H1 (cell line): ENCODE results near the gene IGBP1. TPM values are rescaled to one million over a fixed set of nuclear protein-coding genes. Genes with fewer than 3 reads are reported as not detected.

ENCODE experiments used
- ASH2L ChIP-seq: fragments of 200-600, 300-600 bp; sonication (generic); IDR thresholded peaks from one replicate; pipeline ENCODE4 v1.7.1; 2017; ENCODE audit warnings: low read length
- CHD1 ChIP-seq: IDR thresholded peaks from 2 replicates; pipeline ENCODE4 v1.6.1; 2012; ENCODE audit warnings: low read depth, low read length, improper control_type of control experiment
- CHD7 ChIP-seq: fragments of 300-600 bp; sonication (generic); IDR thresholded peaks from 2 replicates; pipeline ENCODE4 v1.7.1; 2012; ENCODE audit warnings: low read length, moderate library complexity, mild to moderate bottlenecking, inconsistent platforms; ENCODE audit not compliant: insufficient replicate concordance
- JUND ChIP-seq: IDR thresholded peaks from 2 replicates; pipeline ENCODE4 v1.6.1; 2011; ENCODE audit warnings: mild to moderate bottlenecking, improper control_type of control experiment, low read length
- RFX5 ChIP-seq: IDR thresholded peaks from 2 replicates; pipeline ENCODE4 v1.6.1; 2011; ENCODE audit warnings: low read depth, low read length, improper control_type of control experiment, borderline replicate concordance
- TEAD4 ChIP-seq: IDR thresholded peaks from 2 replicates; pipeline ENCODE4 v1.6.1; 2012; ENCODE audit warnings: low read depth, low read length, inconsistent platforms, mixed read lengths
- polyA plus RNA-seq, 7 experiments: library from polyadenylated mRNA; depleted of rRNA in 3 of 7; stranded (reverse) in 5 of 7; unstranded in 2 of 7; fragments of >200 nt in 5 of 7; fragments of 200-250 nt in 2 of 7; gene quantifications; 1 replicate in 5 of 7; 2 replicates in 1 of 7; 4 replicates in 1 of 7; pipeline versions ENCODE4 v1.2.1 to v1.2.3, GENCODE V29; 2011 to 2013; ENCODE audit warnings: missing spikeins in 2 of 7, mixed read lengths in 2 of 7
- total RNA-seq: library from RNA; stranded (reverse); fragmentation: NEBNext Ultra II Directional; extraction: Animal tissue kit (Norgen Biotek cat#: 25700); gene quantifications from 2 replicates; pipeline ENCODE4 v1.2.1, GENCODE V29; 2021
- TF ChIP-seq, protein P1 (sequence below): IDR thresholded peaks from 2 replicates; pipeline ENCODE4 v1.6.1; 2012; ENCODE audit warnings: inconsistent platforms
- TF ChIP-seq, protein P2 (sequence below), 3 experiments: IDR thresholded peaks; 1 replicate in 2 of 3; 2 replicates in 1 of 3; pipeline versions ENCODE4 v1.5.1 to v1.6.1; 2011; ENCODE audit warnings: low read length in 3 of 3, mild to moderate bottlenecking in 3 of 3, inconsistent platforms in 2 of 3, low read depth in 1 of 3, moderate library complexity in 1 of 3; ENCODE audit not compliant: insufficient read depth in 1 of 3; ENCODE audit errors: control extremely low read depth in 1 of 3

Gene IGBP1
- total and polyA plus RNA-seq, 2 of the 8 experiments (the other 6 are each of a cell fraction or from before 2014, with no cell fraction given), result 41.3 to 45.4 TPM

DNA sequence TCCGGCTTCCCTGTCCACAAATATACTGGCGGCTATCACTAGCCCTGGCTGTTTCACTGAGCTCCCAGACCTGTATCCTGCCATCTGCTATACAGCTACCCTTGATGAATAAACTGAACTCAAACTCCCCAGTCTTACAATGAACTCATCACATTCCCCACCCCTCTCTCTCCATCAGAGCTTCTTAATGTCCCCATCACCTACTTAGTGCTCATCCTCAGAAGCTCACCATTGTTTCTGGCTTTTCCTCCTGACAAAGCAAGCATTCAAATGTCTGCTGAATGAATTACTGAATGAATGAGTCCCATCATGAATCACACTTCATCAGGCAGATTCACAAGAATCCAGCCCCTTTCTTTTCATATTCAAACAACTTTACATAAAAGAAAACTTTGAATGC is 38.4 kb downstream of the IGBP1 start (continued):
- TF ChIP-seq CHD7, result no peak
- TF ChIP-seq JUND, result no peak
- no peak for TF ChIP-seq CHD1
- TF ChIP-seq, protein P1, sequence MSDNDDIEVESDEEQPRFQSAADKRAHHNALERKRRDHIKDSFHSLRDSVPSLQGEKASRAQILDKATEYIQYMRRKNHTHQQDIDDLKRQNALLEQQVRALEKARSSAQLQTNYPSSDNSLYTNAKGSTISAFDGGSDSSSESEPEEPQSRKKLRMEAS, result no peak
- TF ChIP-seq TEAD4, result no peak
- TF ChIP-seq, protein P2, sequence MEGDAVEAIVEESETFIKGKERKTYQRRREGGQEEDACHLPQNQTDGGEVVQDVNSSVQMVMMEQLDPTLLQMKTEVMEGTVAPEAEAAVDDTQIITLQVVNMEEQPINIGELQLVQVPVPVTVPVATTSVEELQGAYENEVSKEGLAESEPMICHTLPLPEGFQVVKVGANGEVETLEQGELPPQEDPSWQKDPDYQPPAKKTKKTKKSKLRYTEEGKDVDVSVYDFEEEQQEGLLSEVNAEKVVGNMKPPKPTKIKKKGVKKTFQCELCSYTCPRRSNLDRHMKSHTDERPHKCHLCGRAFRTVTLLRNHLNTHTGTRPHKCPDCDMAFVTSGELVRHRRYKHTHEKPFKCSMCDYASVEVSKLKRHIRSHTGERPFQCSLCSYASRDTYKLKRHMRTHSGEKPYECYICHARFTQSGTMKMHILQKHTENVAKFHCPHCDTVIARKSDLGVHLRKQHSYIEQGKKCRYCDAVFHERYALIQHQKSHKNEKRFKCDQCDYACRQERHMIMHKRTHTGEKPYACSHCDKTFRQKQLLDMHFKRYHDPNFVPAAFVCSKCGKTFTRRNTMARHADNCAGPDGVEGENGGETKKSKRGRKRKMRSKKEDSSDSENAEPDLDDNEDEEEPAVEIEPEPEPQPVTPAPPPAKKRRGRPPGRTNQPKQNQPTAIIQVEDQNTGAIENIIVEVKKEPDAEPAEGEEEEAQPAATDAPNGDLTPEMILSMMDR (IDR thresholded peaks at IDR 0.05; ENCODE audit: control extremely low read depth in 1 of 3, insufficient read depth in 1 of 3, low read depth in 1 of 3, low read length in 3 of 3), result no peak
- no peak for TF ChIP-seq RFX5
- TF ChIP-seq ASH2L, result no peak
